DOHH2 (cell line): Measurements from ENCODE around the gene PTGIS.

Experiments used
- EZH2phosphoT487 ChIP-seq: fragments of 200-600 bp; sonication (generic); IDR thresholded peaks from 2 replicates; pipeline ENCODE4 v1.6.1; 2017; ENCODE audit warnings: borderline replicate concordance, mild to moderate bottlenecking, antibody characterized with exemption, low read length, moderate library complexity, mixed read lengths
- TF ChIP-seq, protein P1 (sequence below): fragments of 200-600 bp; sonication (generic); IDR thresholded peaks from one replicate; pipeline ENCODE4 v1.5.1; 2014; ENCODE audit warnings: antibody characterized with exemption, mild to moderate bottlenecking, low read depth, low read length; ENCODE audit not compliant: poor library complexity, severe bottlenecking

DNA sequence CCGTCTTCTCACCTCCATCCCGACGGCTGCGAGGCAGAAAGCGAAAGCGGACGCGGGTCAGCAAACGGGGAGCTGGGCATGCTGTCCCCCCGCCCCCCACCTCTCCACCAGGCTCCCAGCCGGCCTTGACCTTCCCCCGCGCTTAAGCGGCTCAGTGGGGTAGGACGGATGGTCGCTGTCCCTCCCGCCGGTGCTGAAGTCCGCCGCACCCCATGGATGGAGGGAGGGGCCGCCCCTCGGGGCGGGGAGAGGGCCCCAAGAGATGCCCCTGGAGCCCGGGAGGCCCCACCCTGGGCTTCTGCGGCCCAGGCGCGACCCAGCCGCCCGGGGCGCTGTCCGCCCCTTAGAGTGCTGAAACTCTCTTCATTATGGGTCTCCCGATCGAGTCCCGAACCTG, 85.3 kb downstream of the PTGIS start, which contains the start of gene KCNB1:
- TF ChIP-seq, protein P1, sequence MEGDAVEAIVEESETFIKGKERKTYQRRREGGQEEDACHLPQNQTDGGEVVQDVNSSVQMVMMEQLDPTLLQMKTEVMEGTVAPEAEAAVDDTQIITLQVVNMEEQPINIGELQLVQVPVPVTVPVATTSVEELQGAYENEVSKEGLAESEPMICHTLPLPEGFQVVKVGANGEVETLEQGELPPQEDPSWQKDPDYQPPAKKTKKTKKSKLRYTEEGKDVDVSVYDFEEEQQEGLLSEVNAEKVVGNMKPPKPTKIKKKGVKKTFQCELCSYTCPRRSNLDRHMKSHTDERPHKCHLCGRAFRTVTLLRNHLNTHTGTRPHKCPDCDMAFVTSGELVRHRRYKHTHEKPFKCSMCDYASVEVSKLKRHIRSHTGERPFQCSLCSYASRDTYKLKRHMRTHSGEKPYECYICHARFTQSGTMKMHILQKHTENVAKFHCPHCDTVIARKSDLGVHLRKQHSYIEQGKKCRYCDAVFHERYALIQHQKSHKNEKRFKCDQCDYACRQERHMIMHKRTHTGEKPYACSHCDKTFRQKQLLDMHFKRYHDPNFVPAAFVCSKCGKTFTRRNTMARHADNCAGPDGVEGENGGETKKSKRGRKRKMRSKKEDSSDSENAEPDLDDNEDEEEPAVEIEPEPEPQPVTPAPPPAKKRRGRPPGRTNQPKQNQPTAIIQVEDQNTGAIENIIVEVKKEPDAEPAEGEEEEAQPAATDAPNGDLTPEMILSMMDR = no peak
- no peak for TF ChIP-seq EZH2phosphoT487
